D341Med (cell line): ENCODE data around the gene NDST1.

Experiments
- DNase-seq: peaks from one replicate; pipeline ENCODE4 v3.0.0; 2012; ENCODE audit warnings: low spot score

The NDST1 gene

GRCh38 chr5:150570333-150570732 is 62.4 kb downstream of the NDST1 start:
- no peak for DNase-seq

- no peak for DNase-seq
Observed at GRCh38 chr5:150571836-150572235, 63.9 kb downstream of the NDST1 start.

- DNase-seq: no peak
Observed at GRCh38 chr5:150573216-150573615, 65.3 kb downstream of the NDST1 start.

GRCh38 chr5:150573867-150574817 is 66.2 kb downstream of the NDST1 start:
- no peak for DNase-seq

- DNase-seq: no peak
Observed at GRCh38 chr5:150574818-150575547, 67.1 kb downstream of the NDST1 start.

- DNase-seq: no peak
Observed at GRCh38 chr5:150575745-150576448, 68.0 kb downstream of the NDST1 start.

GRCh38 chr5:150576449-150576949 is 68.6 kb downstream of the NDST1 start:
- no peak for DNase-seq

- no peak for DNase-seq
Observed at GRCh38 chr5:150577378-150578139, 69.6 kb downstream of the NDST1 start.

GRCh38 chr5:150578781-150579461 is 71.0 kb downstream of the NDST1 start:
- DNase-seq: no peak

GRCh38 chr5:150579462-150580400 is 71.8 kb downstream of the NDST1 start:
- no peak for DNase-seq

- DNase-seq: no peak
Observed at GRCh38 chr5:150580917-150581316, 73.0 kb downstream of the NDST1 start.

GRCh38 chr5:150582241-150583109 is 74.5 kb downstream of the NDST1 start:
- DNase-seq: no peak

- no peak for DNase-seq
Observed at GRCh38 chr5:150583541-150584225, 75.8 kb downstream of the NDST1 start.

GRCh38 chr5:150584556-150585335 is 76.8 kb downstream of the NDST1 start:
- no peak for DNase-seq

- no peak for DNase-seq
Observed at GRCh38 chr5:150585781-150586341, 77.9 kb downstream of the NDST1 start.

- no peak for DNase-seq
Observed at GRCh38 chr5:150587016-150587415, 79.1 kb downstream of the NDST1 start.
